Neural progenitor cell (in vitro differentiated cells): ENCODE results near the gene MIB1. TPM values are rescaled to one million over a fixed set of nuclear protein-coding genes. Genes with fewer than 3 reads are reported as not detected.

Experiments
- DNase-seq: peaks from one replicate; pipeline ENCODE4 v3.0.0-alpha.2; 2016; ENCODE audit warnings: low spot score
- H2AFZ ChIP-seq: fragments of 200-600 bp; sonication (generic); replicated peaks from 2 replicates; pipeline ENCODE4 v1.6.1; 2016; ENCODE audit warnings: antibody characterized with exemption
- H3F3A ChIP-seq: fragments of 200-600 bp; sonication (generic); 2 replicates; pipeline ENCODE4 v1.6.1; 2016; ENCODE audit warnings: antibody characterized with exemption, low read depth
- H3K27ac ChIP-seq: fragments of 200-600 bp; sonication (generic); 2 replicates; pipeline ENCODE4 v1.5.1; 2016; ENCODE audit warnings: mild to moderate bottlenecking
- H3K27me3 ChIP-seq: fragments of 200-600 bp; sonication (generic); 2 replicates; pipeline ENCODE4 v1.6.1; 2016; ENCODE audit warnings: mild to moderate bottlenecking, moderate library complexity
- H3K36me3 ChIP-seq: fragments of 200-600 bp; sonication (generic); 2 replicates; pipeline ENCODE4 v1.5.1; 2016
- H3K4me1 ChIP-seq: fragments of 200-600 bp; sonication (generic); 2 replicates; pipeline ENCODE4 v1.6.1; 2016; ENCODE audit warnings: mixed run types
- H3K4me2 ChIP-seq: fragments of 200-600 bp; sonication (generic); 2 replicates; pipeline ENCODE4 v1.6.1; 2016
- H3K4me3 ChIP-seq: fragments of 200-600 bp; sonication (generic); 2 replicates; pipeline ENCODE4 v1.5.1; 2016
- H3K79me2 ChIP-seq: fragments of 200-600 bp; sonication (generic); 2 replicates; pipeline ENCODE4 v1.6.1; 2016; ENCODE audit warnings: low read depth
- H3K9ac ChIP-seq: fragments of 200-600 bp; sonication (generic); 2 replicates; pipeline ENCODE4 v1.6.1; 2016
- H3K9me3 ChIP-seq: fragments of 200-600 bp; sonication (generic); 2 replicates; pipeline ENCODE4 v1.5.1; 2016; ENCODE audit warnings: low read depth
- H4K20me1 ChIP-seq: fragments of 200-600 bp; sonication (generic); 2 replicates; pipeline ENCODE4 v1.6.1; 2016; ENCODE audit warnings: low read depth
- H3K27ac Mint-ChIP-seq: 3 replicates; pipeline ENCODE4 v1.8.0; 2021; ENCODE audit warnings: mixed read lengths
- H3K27me3 Mint-ChIP-seq: 2 replicates; pipeline ENCODE4 v1.8.0; 2022; ENCODE audit warnings: low read depth, mild to moderate bottlenecking, inconsistent platforms, moderate library complexity, mixed read lengths; ENCODE audit not compliant: insufficient read depth
- H3K36me3 Mint-ChIP-seq: 3 replicates; pipeline ENCODE4 v1.8.0; 2021; ENCODE audit warnings: mixed read lengths
- H3K4me1 Mint-ChIP-seq: 3 replicates; pipeline ENCODE4 v1.8.0; 2021; ENCODE audit warnings: mixed read lengths
- H3K4me3 Mint-ChIP-seq: 3 replicates; pipeline ENCODE4 v1.8.0; 2021; ENCODE audit warnings: mild to moderate bottlenecking, moderate library complexity, mixed read lengths
- H3K9me3 Mint-ChIP-seq: 3 replicates; pipeline ENCODE4 v1.8.0; 2020; ENCODE audit warnings: mixed read lengths
- CTCF ChIP-seq: fragments of 200-600 bp; sonication (generic); IDR thresholded peaks from 2 replicates; pipeline ENCODE4 v1.5.1; 2017; ENCODE audit warnings: antibody characterized with exemption, mild to moderate bottlenecking
- EZH2 ChIP-seq: fragments of 200-600 bp; sonication (generic); IDR thresholded peaks from 2 replicates; pipeline ENCODE4 v1.6.1; 2017; ENCODE audit warnings: antibody characterized with exemption, mild to moderate bottlenecking, moderate library complexity
- EZH2phosphoT487 ChIP-seq: fragments of 200-600 bp; sonication (generic); IDR thresholded peaks from 2 replicates; pipeline ENCODE4 v1.6.1; 2017; ENCODE audit warnings: antibody characterized with exemption
- total RNA-seq: library from RNA; depleted of rRNA; stranded (reverse); fragments of >200 nt; gene quantifications from 2 replicates; pipeline ENCODE4 v1.2.3, GENCODE V29; 2015; ENCODE audit warnings: low replicate concordance

The MIB1 gene
- total RNA-seq, 1 donor from 2014 or later, result 112 TPM

GRCh38 chr18:21853775-21854552 is 113.4 kb downstream of the MIB1 start:
- no peaks in the 10 kb centered on the region for H3K27me3 Mint-ChIP-seq
- Histone ChIP-seq H3K4me1 (no peaks in the 10 kb centered on the region), H3K27ac (no peak overlapping the region), H3K36me3 (peaks cover 22% of the 10 kb centered on the region), H3K4me3 (no peak overlapping the region), H3K4me2 (no peak overlapping the region), H3K79me2 (peaks cover 5% of the 10 kb centered on the region), H3K9ac (no peak overlapping the region), H3F3A (no peaks in the 10 kb centered on the region), H2AFZ (no peak overlapping the region), H3K27me3 (no peaks in the 10 kb centered on the region), H4K20me1 (peaks cover 5% of the 10 kb centered on the region), H3K9me3 (no peaks in the 10 kb centered on the region)
- DNase-seq, result no peak
- H3K27ac Mint-ChIP-seq, result no peak overlapping the region
- TF ChIP-seq CTCF (no peak), EZH2 (no peak), EZH2phosphoT487 (no peak)
- no peak overlapping the region for H3K4me3 Mint-ChIP-seq
- H3K4me1 Mint-ChIP-seq, result peaks cover 3% of the 10 kb centered on the region
- H3K36me3 Mint-ChIP-seq, result peaks cover 20% of the 10 kb centered on the region
- H3K9me3 Mint-ChIP-seq, result no peaks in the 10 kb centered on the region

GRCh38 chr18:21855432-21855831 is 114.8 kb downstream of the MIB1 start:
- Histone ChIP-seq H3K9ac (no peak overlapping the region), H2AFZ (no peak overlapping the region), H3K79me2 (peaks cover 5% of the 10 kb centered on the region), H3K4me1 (no peaks in the 10 kb centered on the region), H3K4me2 (no peak overlapping the region), H3F3A (no peaks in the 10 kb centered on the region), H3K9me3 (no peaks in the 10 kb centered on the region), H3K27me3 (no peaks in the 10 kb centered on the region), H4K20me1 (peaks cover 5% of the 10 kb centered on the region), H3K36me3 (peaks cover 24% of the 10 kb centered on the region), H3K27ac (no peak overlapping the region), H3K4me3 (no peak overlapping the region)
- Mint-ChIP-seq H3K4me3 (no peak overlapping the region), H3K27ac (no peak overlapping the region), H3K27me3 (no peaks in the 10 kb centered on the region), H3K9me3 (no peaks in the 10 kb centered on the region), H3K36me3 (peaks cover 26% of the 10 kb centered on the region), H3K4me1 (peaks cover 3% of the 10 kb centered on the region)
- no peak for DNase-seq
- TF ChIP-seq EZH2 (no peak), CTCF (no peak), EZH2phosphoT487 (no peak)

- no peak for DNase-seq
- H4K20me1 ChIP-seq, result no peaks in the 10 kb centered on the region
- H3K27me3 ChIP-seq, result no peaks in the 10 kb centered on the region
- no peaks in the 10 kb centered on the region for H3F3A ChIP-seq
- no peak overlapping the region for H3K4me2 ChIP-seq
- H3K9me3 Mint-ChIP-seq, result no peaks in the 10 kb centered on the region
- H3K27ac ChIP-seq, result no peak overlapping the region
- H3K79me2 ChIP-seq, result no peaks in the 10 kb centered on the region
- H3K27me3 Mint-ChIP-seq, result no peaks in the 10 kb centered on the region
- H3K4me1 Mint-ChIP-seq, result no peaks in the 10 kb centered on the region
- no peak overlapping the region for H3K4me3 Mint-ChIP-seq
- H3K4me3 ChIP-seq, result no peak overlapping the region
- H2AFZ ChIP-seq, result no peak overlapping the region
- H3K4me1 ChIP-seq, result no peaks in the 10 kb centered on the region
- peaks cover 31% of the 10 kb centered on the region for H3K36me3 ChIP-seq
- TF ChIP-seq EZH2phosphoT487, result no peak
- TF ChIP-seq CTCF, result no peak
- no peak for TF ChIP-seq EZH2
- H3K9me3 ChIP-seq, result no peaks in the 10 kb centered on the region
- no peak overlapping the region for H3K27ac Mint-ChIP-seq
- no peak overlapping the region for H3K9ac ChIP-seq
- peaks cover 36% of the 10 kb centered on the region for H3K36me3 Mint-ChIP-seq
Observed at GRCh38 chr18:21857871-21858270, 117.3 kb downstream of the MIB1 start.
